ENCODE measurements around the gene MRPL12.
A peak's percentile ranks its signal among the peaks of the same experiment; 100 is the strongest.

MRPL12 gene

DNA sequence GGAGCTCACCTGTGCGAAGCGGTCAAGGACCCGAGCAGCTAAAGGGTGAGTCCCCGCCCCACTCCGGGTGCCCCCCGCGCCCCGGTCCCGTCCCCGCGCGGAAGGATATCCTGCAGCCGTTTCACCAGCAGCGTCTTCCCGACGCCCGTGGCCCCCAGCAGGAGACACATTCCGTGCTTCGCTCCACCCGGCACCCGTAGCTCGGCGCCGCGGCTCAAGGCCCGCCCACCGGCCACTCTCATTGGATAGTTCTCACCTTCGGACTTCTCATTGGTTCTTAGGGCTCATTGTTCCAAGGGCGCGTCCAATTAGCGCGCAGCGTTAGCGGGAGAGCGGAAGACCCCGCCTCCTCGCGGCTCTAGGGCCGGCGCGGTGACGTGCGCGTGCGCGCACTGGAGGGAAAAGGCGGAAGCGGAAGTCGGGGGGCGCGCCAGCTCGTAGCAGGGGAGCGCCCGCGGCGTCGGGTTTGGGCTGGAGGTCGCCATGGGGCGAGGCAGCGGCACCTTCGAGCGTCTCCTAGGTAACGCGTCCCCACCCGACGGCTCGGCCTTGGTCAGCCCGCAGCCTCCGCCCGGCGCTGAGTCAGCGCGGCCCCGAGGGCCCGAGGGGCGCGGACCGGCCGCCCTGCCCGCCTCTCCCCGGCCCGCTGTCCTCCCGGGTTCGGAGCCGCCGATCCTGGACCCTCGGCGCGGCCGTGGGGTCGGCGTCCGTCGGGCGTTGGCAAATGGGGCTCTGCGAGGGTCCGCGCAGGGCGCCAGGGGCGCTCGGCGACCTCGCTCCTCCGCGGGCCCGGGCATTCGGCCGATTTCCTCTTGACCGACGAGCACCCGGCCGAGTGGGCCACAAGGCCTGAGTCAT lies 19.4 kb upstream of the MRPL12 start, which contains the start of the genes ARL16 and HGS (continued):
- TF ChIP-seq, protein P1, sequence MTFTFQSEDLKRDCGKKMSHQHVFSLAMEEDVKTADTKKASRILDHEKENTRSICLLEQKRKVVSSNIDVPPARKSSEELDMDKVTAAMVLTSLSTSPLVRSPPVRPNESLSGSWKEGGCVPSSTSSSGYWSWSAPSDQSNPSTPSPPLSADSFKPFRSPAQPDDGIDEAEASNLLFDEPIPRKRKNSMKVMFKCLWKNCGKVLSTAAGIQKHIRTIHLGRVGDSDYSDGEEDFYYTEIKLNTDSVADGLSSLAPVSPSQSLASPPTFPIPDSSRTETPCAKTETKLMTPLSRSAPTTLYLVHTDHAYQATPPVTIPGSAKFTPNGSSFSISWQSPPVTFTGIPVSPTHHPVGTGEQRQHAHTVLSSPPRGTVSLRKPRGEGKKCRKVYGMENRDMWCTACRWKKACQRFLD (tag by site-specific recombination; IDR thresholded peaks at IDR 0.05), result no peak
- TF ChIP-seq, protein P2, sequence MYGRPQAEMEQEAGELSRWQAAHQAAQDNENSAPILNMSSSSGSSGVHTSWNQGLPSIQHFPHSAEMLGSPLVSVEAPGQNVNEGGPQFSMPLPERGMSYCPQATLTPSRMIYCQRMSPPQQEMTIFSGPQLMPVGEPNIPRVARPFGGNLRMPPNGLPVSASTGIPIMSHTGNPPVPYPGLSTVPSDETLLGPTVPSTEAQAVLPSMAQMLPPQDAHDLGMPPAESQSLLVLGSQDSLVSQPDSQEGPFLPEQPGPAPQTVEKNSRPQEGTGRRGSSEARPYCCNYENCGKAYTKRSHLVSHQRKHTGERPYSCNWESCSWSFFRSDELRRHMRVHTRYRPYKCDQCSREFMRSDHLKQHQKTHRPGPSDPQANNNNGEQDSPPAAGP (tag by site-specific recombination; IDR thresholded peaks at IDR 0.05), result 0 out of 2 replicates have a peak, but pooled peaks have one; percentile 34
- TF ChIP-seq ZNF362 (tag by site-specific recombination; IDR thresholded peaks at IDR 0.05) (no peak), ZNF48 (tag by site-specific recombination; IDR thresholded peaks at IDR 0.05) (no peak), ZNF404 (tag by site-specific recombination; IDR thresholded peaks at IDR 0.05) (no peak), ZNF560 (tag by site-specific recombination; IDR thresholded peaks at IDR 0.05; ENCODE audit: borderline replicate concordance) (no peak), ZNF302 (tag by site-specific recombination; IDR thresholded peaks at IDR 0.05; ENCODE audit: low read depth) (no peak), ZNF214 (tag by site-specific recombination; IDR thresholded peaks at IDR 0.05; ENCODE audit: borderline replicate concordance) (no peak), ZFP3 (tag by site-specific recombination; IDR thresholded peaks at IDR 0.05; ENCODE audit: low read depth) (no peak), ZNF76 (tag by site-specific recombination; IDR thresholded peaks at IDR 0.05; ENCODE audit: borderline replicate concordance, low read depth) (0 out of 2 replicates have a peak, but pooled peaks have one; percentile 58), KLF16 (tag by site-specific recombination; IDR thresholded peaks at IDR 0.05) (peak; percentile 92; the same call in 1 of the 2 replicates), ZNF292 (tag by site-specific recombination; IDR thresholded peaks at IDR 0.05; ENCODE audit: borderline replicate concordance, low read depth) (no peak), ZNF518A (tag by site-specific recombination; conservative IDR thresholded peaks at IDR 0.05; ENCODE audit: low read depth) (peak; percentile 33; the same call in 1 of the 2 replicates), ZNF341 (tag by site-specific recombination; IDR thresholded peaks at IDR 0.05; ENCODE audit: low read depth) (no peak), ELK4 (IDR thresholded peaks at IDR 0.05; ENCODE audit: borderline replicate concordance, low read depth, low read length) (no peak; the same call in 1 of the 2 replicates), ZNF791 (tag by site-specific recombination; IDR thresholded peaks at IDR 0.05) (no peak)
- TF ChIP-seq, protein P3, sequence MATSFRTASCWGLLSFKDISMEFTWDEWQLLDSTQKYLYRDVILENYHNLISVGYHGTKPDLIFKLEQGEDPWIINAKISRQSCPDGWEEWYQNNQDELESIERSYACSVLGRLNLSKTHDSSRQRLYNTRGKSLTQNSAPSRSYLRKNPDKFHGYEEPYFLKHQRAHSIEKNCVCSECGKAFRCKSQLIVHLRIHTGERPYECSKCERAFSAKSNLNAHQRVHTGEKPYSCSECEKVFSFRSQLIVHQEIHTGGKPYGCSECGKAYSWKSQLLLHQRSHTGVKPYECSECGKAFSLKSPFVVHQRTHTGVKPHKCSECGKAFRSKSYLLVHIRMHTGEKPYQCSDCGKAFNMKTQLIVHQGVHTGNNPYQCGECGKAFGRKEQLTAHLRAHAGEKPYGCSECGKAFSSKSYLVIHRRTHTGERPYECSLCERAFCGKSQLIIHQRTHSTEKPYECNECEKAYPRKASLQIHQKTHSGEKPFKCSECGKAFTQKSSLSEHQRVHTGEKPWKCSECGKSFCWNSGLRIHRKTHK (tag by site-specific recombination; IDR thresholded peaks at IDR 0.05), result no peak
- TF ChIP-seq, protein P4, sequence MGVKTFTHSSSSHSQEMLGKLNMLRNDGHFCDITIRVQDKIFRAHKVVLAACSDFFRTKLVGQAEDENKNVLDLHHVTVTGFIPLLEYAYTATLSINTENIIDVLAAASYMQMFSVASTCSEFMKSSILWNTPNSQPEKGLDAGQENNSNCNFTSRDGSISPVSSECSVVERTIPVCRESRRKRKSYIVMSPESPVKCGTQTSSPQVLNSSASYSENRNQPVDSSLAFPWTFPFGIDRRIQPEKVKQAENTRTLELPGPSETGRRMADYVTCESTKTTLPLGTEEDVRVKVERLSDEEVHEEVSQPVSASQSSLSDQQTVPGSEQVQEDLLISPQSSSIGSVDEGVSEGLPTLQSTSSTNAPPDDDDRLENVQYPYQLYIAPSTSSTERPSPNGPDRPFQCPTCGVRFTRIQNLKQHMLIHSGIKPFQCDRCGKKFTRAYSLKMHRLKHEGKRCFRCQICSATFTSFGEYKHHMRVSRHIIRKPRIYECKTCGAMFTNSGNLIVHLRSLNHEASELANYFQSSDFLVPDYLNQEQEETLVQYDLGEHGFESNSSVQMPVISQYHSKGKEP (tag by site-specific recombination; IDR thresholded peaks at IDR 0.05), result no peak
- TF ChIP-seq, protein P5, sequence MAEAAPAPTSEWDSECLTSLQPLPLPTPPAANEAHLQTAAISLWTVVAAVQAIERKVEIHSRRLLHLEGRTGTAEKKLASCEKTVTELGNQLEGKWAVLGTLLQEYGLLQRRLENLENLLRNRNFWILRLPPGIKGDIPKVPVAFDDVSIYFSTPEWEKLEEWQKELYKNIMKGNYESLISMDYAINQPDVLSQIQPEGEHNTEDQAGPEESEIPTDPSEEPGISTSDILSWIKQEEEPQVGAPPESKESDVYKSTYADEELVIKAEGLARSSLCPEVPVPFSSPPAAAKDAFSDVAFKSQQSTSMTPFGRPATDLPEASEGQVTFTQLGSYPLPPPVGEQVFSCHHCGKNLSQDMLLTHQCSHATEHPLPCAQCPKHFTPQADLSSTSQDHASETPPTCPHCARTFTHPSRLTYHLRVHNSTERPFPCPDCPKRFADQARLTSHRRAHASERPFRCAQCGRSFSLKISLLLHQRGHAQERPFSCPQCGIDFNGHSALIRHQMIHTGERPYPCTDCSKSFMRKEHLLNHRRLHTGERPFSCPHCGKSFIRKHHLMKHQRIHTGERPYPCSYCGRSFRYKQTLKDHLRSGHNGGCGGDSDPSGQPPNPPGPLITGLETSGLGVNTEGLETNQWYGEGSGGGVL (tag by site-specific recombination; IDR thresholded peaks at IDR 0.05), result no peak
- TF ChIP-seq, protein P6, sequence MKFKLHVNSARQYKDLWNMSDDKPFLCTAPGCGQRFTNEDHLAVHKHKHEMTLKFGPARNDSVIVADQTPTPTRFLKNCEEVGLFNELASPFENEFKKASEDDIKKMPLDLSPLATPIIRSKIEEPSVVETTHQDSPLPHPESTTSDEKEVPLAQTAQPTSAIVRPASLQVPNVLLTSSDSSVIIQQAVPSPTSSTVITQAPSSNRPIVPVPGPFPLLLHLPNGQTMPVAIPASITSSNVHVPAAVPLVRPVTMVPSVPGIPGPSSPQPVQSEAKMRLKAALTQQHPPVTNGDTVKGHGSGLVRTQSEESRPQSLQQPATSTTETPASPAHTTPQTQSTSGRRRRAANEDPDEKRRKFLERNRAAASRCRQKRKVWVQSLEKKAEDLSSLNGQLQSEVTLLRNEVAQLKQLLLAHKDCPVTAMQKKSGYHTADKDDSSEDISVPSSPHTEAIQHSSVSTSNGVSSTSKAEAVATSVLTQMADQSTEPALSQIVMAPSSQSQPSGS (tag by site-specific recombination; IDR thresholded peaks at IDR 0.05; ENCODE audit: low read depth), result no peak

Data from HEK293 (cell line).